NCI-H526 treated with DMSO at 0.1 percent for 48 hours (cell line): ENCODE data around the gene ABCG8.

Source experiments
- DNase-seq: peaks from one replicate; lab custom pipeline; 2025; lab: John Stamatoyannopoulos, UW

ABCG8 gene

GRCh38 chr2:43838560-43839267, at the start of gene ABCG8, which contains the start of gene ABCG5:
ABCG8 (plus strand) TSS chr2:43838971; CDS start chr2:43839054, 83 bp downstream.
ABCG5 (minus strand) TSS chr2:43838839; CDS start chr2:43838679, 160 bp downstream.
- no peak for DNase-seq

- no peak for DNase-seq
Observed at GRCh38 chr2:43790147-43790546, 48.6 kb upstream of the ABCG8 start.

GRCh38 chr2:43791035-43791765, 47.6 kb upstream of the ABCG8 start:
- no peak for DNase-seq

- DNase-seq: no peak
Observed at GRCh38 chr2:43792653-43793052, 46.1 kb upstream of the ABCG8 start.

- no peak for DNase-seq
Observed at GRCh38 chr2:43794956-43795355, 43.8 kb upstream of the ABCG8 start.

- DNase-seq: no peak
Observed at GRCh38 chr2:43796206-43796605, 42.6 kb upstream of the ABCG8 start.

- DNase-seq: no peak
Observed at GRCh38 chr2:43798300-43798699, 40.5 kb upstream of the ABCG8 start.

- no peak for DNase-seq
Observed at GRCh38 chr2:43800894-43801293, 37.9 kb upstream of the ABCG8 start.

GRCh38 chr2:43802135-43802534, 36.6 kb upstream of the ABCG8 start:
- no peak for DNase-seq

- DNase-seq: no peak
Observed at GRCh38 chr2:43803113-43803512, 35.7 kb upstream of the ABCG8 start.

- no peak for DNase-seq
Observed at GRCh38 chr2:43806719-43807031, 32.1 kb upstream of the ABCG8 start.

- no peak for DNase-seq
Observed at GRCh38 chr2:43810452-43810851, 28.3 kb upstream of the ABCG8 start.

- no peak for DNase-seq
Observed at GRCh38 chr2:43810888-43811287, 27.9 kb upstream of the ABCG8 start.

GRCh38 chr2:43812006-43812405, 26.8 kb upstream of the ABCG8 start:
- DNase-seq: no peak

- no peak for DNase-seq
Observed at GRCh38 chr2:43812947-43813346, 25.8 kb upstream of the ABCG8 start.

- DNase-seq: no peak
Observed at GRCh38 chr2:43814711-43815110, 24.1 kb upstream of the ABCG8 start.

GRCh38 chr2:43818761-43819160, 20.0 kb upstream of the ABCG8 start:
- no peak for DNase-seq

- no peak for DNase-seq
Observed at GRCh38 chr2:43819491-43820163, 19.1 kb upstream of the ABCG8 start.

GRCh38 chr2:43822839-43823238, 15.9 kb upstream of the ABCG8 start:
- DNase-seq: no peak

GRCh38 chr2:43823751-43824150, 15.0 kb upstream of the ABCG8 start:
- DNase-seq: no peak

- DNase-seq: no peak
Observed at GRCh38 chr2:43824512-43824911, 14.3 kb upstream of the ABCG8 start.

- DNase-seq: no peak
Observed at GRCh38 chr2:43824951-43825493, 13.7 kb upstream of the ABCG8 start.

GRCh38 chr2:43825841-43826240, 12.9 kb upstream of the ABCG8 start:
- no peak for DNase-seq
